ENCODE results near the gene MRPL17. TPM values are rescaled to one million over a fixed set of nuclear protein-coding genes. Genes with fewer than 3 reads are reported as not detected.

The MRPL17 gene
- total and polyA plus RNA-seq, 2 of the 13 experiments (the other 11 are each of a cell fraction or from before 2014, with no cell fraction given): 59.4 to 90.0 TPM

GRCh38 chr11:6682936-6683861 is at the start of gene MRPL17 (continued):
- TF ChIP-seq IRF9 (CRISPR knock-in tag; IDR thresholded peaks at IDR 0.05; ENCODE audit: borderline replicate concordance): peak; percentile 67; the same call in 1 of the 2 replicates
- no peak for TF ChIP-seq ZNF326 (CRISPR knock-in tag; IDR thresholded peaks at IDR 0.05; ENCODE audit: borderline replicate concordance)
- TF ChIP-seq ZNF329 (CRISPR knock-in tag; IDR thresholded peaks at IDR 0.05; ENCODE audit: low read depth): peak; percentile 72
- TF ChIP-seq, protein P1, sequence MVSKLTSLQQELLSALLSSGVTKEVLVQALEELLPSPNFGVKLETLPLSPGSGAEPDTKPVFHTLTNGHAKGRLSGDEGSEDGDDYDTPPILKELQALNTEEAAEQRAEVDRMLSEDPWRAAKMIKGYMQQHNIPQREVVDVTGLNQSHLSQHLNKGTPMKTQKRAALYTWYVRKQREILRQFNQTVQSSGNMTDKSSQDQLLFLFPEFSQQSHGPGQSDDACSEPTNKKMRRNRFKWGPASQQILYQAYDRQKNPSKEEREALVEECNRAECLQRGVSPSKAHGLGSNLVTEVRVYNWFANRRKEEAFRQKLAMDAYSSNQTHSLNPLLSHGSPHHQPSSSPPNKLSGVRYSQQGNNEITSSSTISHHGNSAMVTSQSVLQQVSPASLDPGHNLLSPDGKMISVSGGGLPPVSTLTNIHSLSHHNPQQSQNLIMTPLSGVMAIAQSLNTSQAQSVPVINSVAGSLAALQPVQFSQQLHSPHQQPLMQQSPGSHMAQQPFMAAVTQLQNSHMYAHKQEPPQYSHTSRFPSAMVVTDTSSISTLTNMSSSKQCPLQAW (CRISPR knock-in tag; IDR thresholded peaks at IDR 0.05): peak; percentile 87
- TF ChIP-seq, protein P2, sequence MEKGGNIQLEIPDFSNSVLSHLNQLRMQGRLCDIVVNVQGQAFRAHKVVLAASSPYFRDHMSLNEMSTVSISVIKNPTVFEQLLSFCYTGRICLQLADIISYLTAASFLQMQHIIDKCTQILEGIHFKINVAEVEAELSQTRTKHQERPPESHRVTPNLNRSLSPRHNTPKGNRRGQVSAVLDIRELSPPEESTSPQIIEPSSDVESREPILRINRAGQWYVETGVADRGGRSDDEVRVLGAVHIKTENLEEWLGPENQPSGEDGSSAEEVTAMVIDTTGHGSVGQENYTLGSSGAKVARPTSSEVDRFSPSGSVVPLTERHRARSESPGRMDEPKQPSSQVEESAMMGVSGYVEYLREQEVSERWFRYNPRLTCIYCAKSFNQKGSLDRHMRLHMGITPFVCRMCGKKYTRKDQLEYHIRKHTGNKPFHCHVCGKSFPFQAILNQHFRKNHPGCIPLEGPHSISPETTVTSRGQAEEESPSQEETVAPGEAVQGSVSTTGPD (CRISPR knock-in tag; IDR thresholded peaks at IDR 0.05): peak; percentile 60; the same call in 1 of the 2 replicates
- peak; percentile 91 for TF ChIP-seq SMYD3 (CRISPR knock-in tag; IDR thresholded peaks at IDR 0.05)
- no peak; the same call in 1 of the 2 replicates for TF ChIP-seq JDP2 (CRISPR knock-in tag; IDR thresholded peaks at IDR 0.05; ENCODE audit: borderline replicate concordance)
- peak; percentile 86 for TF ChIP-seq ZNF143 (CRISPR knock-in tag; IDR thresholded peaks at IDR 0.05)
- no peak for TF ChIP-seq U2AF1 (optimal IDR thresholded peaks at IDR 0.05; ENCODE audit: low read depth, low read length)
- peak; percentile 42 for TF ChIP-seq GATAD2A (CRISPR knock-in tag; IDR thresholded peaks at IDR 0.05)
- TF ChIP-seq ZNF773 (CRISPR knock-in tag; IDR thresholded peaks at IDR 0.05; ENCODE audit: borderline replicate concordance): no peak
- no peak for TF ChIP-seq ZFP62 (CRISPR knock-in tag; IDR thresholded peaks at IDR 0.05)
- TF ChIP-seq ZNF574 (CRISPR knock-in tag; IDR thresholded peaks at IDR 0.05): peak; percentile 97
- TF ChIP-seq ZNF3 (CRISPR knock-in tag; IDR thresholded peaks at IDR 0.05): no peak
- TF ChIP-seq E2F1 (CRISPR knock-in tag; IDR thresholded peaks at IDR 0.05): peak; percentile 97
- TF ChIP-seq RORA (CRISPR knock-in tag; IDR thresholded peaks at IDR 0.05): no peak
- TF ChIP-seq ZNF790 (CRISPR knock-in tag; IDR thresholded peaks at IDR 0.05; ENCODE audit: borderline replicate concordance): 0 out of 2 replicates have a peak, but pooled peaks have one; percentile 29
- TF ChIP-seq EZH2 (conservative IDR thresholded peaks at IDR 0.05; ENCODE audit: low read depth, low read length): no peak
- no peak for TF ChIP-seq ZNF550 (CRISPR knock-in tag; IDR thresholded peaks at IDR 0.05; ENCODE audit: borderline replicate concordance)
- no peak for TF ChIP-seq MZF1 (CRISPR knock-in tag; IDR thresholded peaks at IDR 0.05; ENCODE audit: borderline replicate concordance)
- no peak for TF ChIP-seq ZNF816 (CRISPR knock-in tag; IDR thresholded peaks at IDR 0.05; ENCODE audit: borderline replicate concordance)

All from HepG2 (cell line).